ENCODE measurements around the gene HSFX3.
"Not testable (repeated sequence)": the region's sequence is repeated elsewhere in the genome, so short reads cannot be mapped to it uniquely, and the experiment has no call there.

The HSFX3 gene

GRCh38 chrX:149513825-149514428 is 35.8 kb downstream of the HSFX3 start:
- no peak for DNase-seq

- DNase-seq: no peak
These were observed 37.4 kb downstream of the HSFX3 start for GRCh38 chrX:149512225-149512885.

GRCh38 chrX:149511081-149511480 is 38.6 kb downstream of the HSFX3 start:
- no peak for DNase-seq

GRCh38 chrX:149510386-149510785 is 39.3 kb downstream of the HSFX3 start:
- DNase-seq: no peak

DNA sequence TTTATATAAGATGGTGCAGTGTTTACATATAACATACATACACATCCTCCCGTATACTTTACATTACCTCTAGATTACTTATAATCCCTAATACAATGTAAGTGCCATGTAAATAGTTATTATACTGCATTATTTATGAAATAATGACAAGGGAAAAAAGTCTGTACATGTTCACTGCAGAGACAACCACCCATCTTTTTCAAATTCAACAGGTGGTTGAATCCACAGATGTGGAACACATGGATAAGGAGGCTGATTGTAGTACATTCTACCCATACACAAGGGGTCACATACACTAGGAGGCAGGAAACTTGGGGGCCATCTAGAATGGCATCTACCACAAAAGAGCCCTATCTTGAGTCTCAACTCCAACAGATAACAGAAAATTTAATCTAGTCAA is 41.3 kb downstream of the HSFX3 start:
- no peak for DNase-seq

- DNase-seq: no peak
These were observed 43.4 kb downstream of the HSFX3 start for GRCh38 chrX:149506349-149506748.

- DNase-seq: no peak
These were observed 44.1 kb downstream of the HSFX3 start for GRCh38 chrX:149505671-149506070.

GRCh38 chrX:149504915-149505651 is 44.6 kb downstream of the HSFX3 start, which contains the start of gene IDS:
Gene IDS (minus strand): TSS chrX:149505306. CDS start chrX:149505137, 169 bp downstream.
- peak; percentile 48 for DNase-seq

GRCh38 chrX:149504226-149504914 is 45.4 kb downstream of the HSFX3 start:
- no peak for DNase-seq

DNA sequence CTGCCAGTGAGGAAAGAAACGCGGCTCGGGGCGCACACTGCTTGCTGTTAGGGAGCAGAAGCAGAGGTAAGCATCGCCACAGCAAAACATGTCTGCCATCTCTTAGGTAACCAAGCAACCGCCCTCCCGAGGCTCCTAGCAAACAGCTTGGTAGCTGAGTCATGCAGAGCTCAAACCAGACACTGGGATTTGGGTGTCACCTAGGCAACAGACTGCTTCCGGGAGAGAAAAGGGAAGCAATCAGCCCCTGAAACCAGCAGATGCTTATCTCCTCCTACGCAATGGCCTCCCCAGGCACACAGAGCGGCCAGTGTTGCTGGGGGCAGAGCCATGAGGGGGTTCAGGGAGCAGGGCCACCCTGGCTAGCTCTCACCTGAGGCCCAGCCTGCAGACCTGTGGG is 46.3 kb downstream of the HSFX3 start:
- not testable (repeated sequence) for DNase-seq

- DNase-seq: not testable (repeated sequence)
These were observed 46.8 kb downstream of the HSFX3 start for GRCh38 chrX:149502923-149503322.

- DNase-seq: no peak
These were observed 50.0 kb downstream of the HSFX3 start for GRCh38 chrX:149499766-149500165.

- DNase-seq: no peak
These were observed 51.0 kb downstream of the HSFX3 start for GRCh38 chrX:149498767-149499166.

All from NCI-H446 treated with DMSO at 0.1 percent for 48 hours (cell line).